ENCODE results near the gene IGF2BP1.

IGF2BP1 gene

DNA sequence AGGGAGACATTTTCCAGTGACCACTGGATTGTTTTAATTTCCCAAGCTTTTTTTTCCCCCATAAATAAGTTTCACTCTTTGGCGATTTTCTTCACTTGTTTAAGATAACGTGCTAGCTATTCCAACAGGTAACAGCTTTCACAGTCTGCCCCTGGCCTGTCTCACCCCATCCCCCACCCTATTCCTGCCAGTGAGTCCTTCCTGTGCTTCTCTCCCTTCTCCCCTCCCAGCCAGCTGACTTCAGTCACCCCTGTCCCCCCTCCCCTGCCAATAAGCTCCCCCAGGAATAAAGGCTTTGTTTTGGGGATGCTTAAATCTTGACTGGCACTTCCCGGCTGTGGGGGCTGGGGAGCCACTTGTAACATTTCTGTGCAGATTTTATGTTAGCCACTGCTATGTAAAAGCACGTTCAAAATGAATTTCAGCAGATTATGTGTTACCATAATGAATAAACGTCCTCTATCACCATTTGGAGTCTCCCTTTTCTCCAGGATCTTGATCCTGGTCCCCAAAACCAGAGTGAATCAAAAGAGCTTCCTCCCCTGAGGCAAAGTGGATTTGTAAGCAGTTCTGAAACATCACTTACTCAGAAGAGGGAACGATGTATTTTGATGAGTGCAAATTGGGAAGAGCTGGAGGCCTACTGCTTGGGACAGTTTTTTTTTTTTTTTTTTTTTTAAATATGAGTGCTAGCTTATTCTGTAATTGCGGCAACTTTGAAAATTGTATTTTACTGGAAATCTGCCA, 58.2 kb downstream of the IGF2BP1 start:
- TF ChIP-seq CTCF (IDR thresholded peaks at IDR 0.05; ENCODE audit: low read depth, low read length): no peak
- no peak overlapping the region for H3K4me3 ChIP-seq (ENCODE audit: low read depth, low read length)

DNA sequence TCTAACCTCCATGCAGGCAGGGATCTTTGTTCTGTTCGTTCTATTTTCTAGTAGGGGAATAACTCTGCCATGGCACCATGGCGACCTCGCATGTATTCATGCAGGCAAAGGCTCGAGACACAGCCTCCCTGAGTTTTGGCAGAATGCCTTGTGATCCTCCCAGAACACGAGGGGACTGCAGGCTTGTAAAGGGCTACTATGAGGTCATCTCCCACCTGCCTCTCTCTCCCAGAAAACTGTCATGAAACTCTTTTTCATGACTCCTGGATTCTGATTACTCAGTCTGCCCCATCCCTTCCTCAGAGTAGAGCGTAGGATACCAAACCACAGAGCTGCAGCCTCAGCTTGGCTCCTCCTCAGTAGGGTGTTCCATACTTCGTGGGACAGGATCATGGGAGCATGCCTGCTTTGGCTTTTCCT, 64.3 kb downstream of the IGF2BP1 start:
- no peak overlapping the region for H3K4me3 ChIP-seq (ENCODE audit: low read depth, low read length)
- no peak for TF ChIP-seq CTCF (IDR thresholded peaks at IDR 0.05; ENCODE audit: low read depth, low read length)

DNA sequence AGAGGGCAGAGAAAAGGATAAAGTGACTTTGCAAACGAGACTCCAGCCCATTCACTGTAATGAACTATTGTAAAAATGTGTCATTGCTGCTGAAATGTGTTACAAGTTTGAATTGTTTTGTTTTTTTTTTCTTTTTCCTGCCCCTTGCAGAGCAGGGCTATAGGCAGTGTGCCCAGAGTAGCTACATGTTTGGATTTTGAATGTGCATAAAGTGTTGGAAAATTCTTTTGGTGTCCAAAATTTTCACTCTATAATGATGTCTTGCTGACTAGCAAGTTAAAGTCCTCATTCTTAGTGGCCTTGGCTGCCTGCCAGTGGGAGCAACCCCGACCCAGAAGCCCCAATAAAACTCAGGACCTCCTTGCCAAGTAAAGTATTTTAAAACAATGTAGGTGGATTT, 66.5 kb downstream of the IGF2BP1 start:
- no peak overlapping the region for H3K4me3 ChIP-seq (ENCODE audit: low read depth, low read length)
- TF ChIP-seq CTCF (IDR thresholded peaks at IDR 0.05; ENCODE audit: low read depth, low read length): no peak

- TF ChIP-seq CTCF (IDR thresholded peaks at IDR 0.05; ENCODE audit: low read depth, low read length): no peak
- H3K4me3 ChIP-seq (ENCODE audit: low read depth, low read length): no peak overlapping the region
These were observed 70.0 kb downstream of the IGF2BP1 start for GRCh38 chr17:49067163-49067562.

GRCh38 chr17:49069585-49070273, 72.5 kb downstream of the IGF2BP1 start:
- H3K4me3 ChIP-seq (ENCODE audit: low read depth, low read length): no peak overlapping the region
- TF ChIP-seq CTCF (IDR thresholded peaks at IDR 0.05; ENCODE audit: low read depth, low read length): no peak

DNA sequence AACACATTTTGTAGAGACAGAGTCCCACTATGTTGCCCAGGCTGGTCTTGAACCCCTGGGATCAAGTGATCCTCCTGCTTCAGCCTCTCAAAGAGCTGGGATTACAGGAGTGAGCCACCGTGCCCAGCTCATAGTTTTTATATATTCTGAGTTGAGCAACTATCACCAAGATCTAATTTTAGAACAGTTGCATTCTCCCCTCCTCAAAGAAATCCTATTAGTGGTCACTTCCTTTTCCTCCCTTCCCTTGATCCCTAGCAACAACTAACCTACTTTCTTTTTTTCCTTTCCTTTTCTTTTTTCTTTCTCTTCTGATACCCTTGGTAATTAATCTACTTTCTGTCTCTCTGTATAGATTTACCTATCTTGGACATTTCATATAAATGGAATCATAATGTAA, 73.9 kb downstream of the IGF2BP1 start:
- TF ChIP-seq CTCF (IDR thresholded peaks at IDR 0.05; ENCODE audit: low read depth, low read length): no peak
- H3K4me3 ChIP-seq (ENCODE audit: low read depth, low read length): no peak overlapping the region

GRCh38 chr17:49074851-49075540, 77.8 kb downstream of the IGF2BP1 start:
- no peak for TF ChIP-seq CTCF (IDR thresholded peaks at IDR 0.05; ENCODE audit: low read depth, low read length)
- no peak overlapping the region for H3K4me3 ChIP-seq (ENCODE audit: low read depth, low read length)
